HG02943 (cell line): ENCODE measurements around the gene SLC38A9.

Experiments used
- ATAC-seq: cut with Tn5 transposase; IDR thresholded peaks from one replicate; pipeline ENCODE4 v1.9.1; 2021; ENCODE audit warnings: mild to moderate bottlenecking, low read depth, moderate library complexity; ENCODE audit not compliant: unreplicated experiment

The SLC38A9 gene

DNA sequence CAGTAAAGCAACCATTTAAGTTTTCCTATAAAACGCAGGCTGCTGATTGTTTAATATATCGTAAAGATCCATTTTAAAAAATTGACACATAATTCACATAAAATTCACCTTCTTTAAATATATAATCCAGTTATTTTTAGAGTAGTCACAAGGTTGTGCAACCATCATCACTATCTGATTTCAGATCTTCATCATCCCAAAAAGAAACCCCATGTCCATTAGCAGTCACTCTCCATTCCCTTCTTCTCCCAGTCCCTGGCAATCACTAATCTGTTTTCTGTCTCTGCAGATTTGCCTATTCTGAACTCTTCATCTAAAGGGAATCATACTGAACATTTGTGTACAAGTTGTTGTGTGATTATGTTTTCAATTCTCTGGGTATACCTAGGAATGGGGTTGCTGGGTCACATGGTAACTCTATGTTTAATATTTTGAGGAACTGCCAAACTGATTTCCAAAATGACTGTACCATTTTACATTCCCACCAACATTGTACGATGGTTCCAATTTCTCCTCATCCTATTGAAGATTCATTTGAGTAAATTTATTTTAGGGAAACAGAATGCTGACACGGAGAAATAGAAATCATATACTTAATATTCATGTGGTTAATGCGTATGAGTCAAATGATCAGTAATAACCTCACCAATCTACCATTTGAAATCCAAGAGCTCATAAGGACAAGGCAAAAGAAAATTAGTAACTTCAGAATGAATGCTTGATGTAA, 119.6 kb downstream of the SLC38A9 start:
- ATAC-seq, result no peak

DNA sequence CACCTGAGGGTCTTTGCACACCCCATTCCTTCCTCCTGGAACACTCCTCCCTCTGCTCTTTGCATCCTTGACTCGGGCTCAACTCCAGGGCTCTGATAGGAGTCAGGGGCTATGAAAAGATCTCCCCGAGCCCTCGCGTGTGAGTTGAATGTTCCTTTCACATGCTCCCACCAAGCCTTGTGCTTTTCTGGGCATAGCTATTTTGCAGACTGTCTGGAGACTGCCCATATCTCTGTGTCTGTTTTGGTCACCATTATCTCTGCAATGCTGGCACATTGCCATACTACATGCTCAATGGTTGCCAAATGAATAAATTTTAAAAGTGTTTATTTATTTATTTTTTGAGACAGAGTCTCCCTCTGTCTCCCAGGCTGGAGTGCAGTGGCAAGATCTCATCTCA, 120.4 kb downstream of the SLC38A9 start:
- no peak for ATAC-seq

DNA sequence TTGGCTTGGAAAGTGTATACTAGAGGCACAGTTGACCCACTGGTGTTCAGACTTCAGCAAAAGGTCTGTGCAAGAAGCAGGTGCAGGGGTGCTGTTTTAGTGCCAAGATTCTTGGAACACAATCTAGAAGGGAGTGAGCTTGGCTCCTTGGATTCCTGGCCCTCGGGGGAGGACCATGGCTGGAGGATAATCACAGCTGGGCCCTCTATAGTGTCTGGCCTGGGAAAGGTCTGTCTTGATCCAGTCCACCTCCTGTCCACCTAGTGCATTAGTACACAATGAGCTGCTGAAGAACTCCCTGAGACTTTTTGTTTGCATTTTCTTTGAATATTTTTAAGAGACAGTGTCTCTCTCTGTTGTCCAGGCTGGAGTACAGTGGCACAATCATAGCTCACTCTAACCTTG, 126.9 kb downstream of the SLC38A9 start:
- ATAC-seq, result no peak

DNA sequence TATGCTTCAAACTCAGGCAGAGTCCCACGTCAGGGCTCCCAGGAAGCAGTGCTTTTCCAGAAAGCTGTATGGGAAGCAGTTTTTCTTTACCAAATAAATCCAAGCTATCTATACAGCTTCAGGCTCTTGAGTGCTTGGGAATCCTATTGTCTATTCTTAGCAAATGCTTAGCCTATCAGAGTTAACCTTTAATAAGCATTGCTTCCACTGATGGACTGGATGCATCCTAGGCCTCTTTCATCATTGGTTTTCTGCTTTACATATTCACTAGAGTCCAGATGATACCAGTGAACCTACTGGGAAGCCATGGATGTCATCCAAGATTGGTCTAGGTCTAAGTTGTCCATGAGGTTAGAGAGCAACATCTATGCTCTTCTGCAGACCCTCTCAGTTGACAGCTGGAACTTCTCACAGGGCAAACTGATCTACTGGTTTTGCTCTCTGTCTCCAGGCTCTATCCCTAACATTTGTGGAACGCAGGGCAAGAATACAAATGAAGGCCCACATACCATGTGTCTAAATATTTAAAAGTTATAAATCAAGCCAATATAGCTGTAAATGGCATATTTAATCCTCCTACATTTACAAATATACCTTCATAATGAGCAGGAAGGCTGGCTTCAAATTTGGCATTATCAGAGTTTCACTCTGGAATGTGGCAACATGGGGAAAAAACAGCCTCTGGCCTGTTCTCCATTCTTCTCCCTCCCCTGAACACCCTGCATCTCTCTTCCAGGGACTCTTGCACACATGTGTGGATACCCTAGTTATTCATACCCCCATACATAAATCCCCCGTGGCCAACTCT, 127.5 kb downstream of the SLC38A9 start:
- ATAC-seq, result no peak

DNA sequence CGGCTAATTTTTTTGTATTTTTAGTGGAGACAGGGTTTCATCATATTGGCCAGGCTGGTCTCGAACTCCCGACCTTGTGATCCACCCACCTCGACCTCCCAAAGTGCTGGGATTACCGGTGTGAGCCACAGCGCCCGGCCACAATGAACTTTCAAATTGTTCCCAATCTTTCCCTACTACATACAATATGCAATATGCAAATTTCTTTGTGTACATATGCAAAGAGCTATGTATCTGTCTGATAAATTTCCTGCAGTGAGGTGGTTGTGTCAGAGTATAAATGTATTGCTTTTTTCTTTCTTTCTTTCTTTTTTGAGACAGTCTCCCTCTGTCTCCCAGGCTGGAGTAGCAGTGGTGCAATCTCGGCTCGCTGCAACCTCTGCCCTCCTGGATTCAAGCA, 128.5 kb downstream of the SLC38A9 start:
- ATAC-seq, result no peak

DNA sequence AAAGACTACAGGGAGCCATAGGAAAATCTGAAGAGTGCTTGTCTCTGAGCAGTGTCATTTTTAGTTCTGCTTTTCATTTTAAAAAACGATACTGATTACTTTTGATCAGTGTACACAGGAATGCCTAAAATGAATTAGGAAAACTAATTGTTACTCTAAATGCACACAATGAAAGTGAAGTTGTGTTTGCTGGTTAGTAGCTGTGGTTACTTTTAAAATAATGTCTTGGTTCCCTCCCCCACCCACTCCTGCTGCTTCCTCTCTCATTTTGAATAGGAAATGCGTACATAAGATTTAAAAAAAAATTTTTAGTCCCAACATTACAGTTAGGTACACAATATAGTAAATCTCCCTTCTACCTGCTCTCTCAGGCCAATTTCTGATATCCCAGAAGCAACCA, 129.9 kb downstream of the SLC38A9 start:
- no peak for ATAC-seq

DNA sequence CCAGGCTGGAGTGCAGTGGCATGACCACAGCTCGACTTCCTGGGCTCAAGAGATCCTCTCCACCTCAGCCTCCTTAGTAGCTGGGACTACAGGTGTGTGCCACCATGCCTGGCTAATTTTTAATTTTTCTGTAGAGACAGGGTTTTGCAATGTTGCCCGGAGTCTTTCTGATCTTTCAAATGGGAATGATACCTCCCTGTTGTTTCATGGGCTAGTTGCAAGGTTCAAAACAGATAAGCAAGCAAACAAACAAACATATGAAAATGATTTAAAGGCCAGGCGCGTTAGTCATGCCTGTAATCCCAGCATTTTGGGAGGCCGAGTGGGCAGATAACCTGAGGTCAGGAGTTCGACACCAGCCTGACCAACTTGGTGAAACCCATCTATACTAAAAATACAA, 132.1 kb downstream of the SLC38A9 start:
- ATAC-seq, result no peak

DNA sequence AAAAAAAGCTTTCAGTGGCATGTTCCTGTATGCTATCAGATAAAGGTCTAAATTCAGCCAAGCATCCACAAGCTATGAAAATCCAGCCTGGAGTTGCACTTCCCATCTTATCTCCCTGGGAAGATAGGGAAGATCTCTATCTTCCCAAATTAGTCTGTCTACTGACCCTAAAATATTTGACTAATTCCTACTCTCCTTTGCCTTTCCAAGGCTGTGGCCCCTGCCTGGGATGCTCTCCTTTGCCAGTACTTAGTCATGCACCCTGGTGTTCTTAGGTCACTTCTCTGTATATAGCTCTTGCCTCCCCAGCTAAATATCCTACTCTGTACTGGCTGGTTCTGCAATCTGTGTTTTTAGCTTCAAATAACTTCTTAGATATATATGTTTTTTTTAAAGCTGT, 133.4 kb downstream of the SLC38A9 start:
- no peak for ATAC-seq

DNA sequence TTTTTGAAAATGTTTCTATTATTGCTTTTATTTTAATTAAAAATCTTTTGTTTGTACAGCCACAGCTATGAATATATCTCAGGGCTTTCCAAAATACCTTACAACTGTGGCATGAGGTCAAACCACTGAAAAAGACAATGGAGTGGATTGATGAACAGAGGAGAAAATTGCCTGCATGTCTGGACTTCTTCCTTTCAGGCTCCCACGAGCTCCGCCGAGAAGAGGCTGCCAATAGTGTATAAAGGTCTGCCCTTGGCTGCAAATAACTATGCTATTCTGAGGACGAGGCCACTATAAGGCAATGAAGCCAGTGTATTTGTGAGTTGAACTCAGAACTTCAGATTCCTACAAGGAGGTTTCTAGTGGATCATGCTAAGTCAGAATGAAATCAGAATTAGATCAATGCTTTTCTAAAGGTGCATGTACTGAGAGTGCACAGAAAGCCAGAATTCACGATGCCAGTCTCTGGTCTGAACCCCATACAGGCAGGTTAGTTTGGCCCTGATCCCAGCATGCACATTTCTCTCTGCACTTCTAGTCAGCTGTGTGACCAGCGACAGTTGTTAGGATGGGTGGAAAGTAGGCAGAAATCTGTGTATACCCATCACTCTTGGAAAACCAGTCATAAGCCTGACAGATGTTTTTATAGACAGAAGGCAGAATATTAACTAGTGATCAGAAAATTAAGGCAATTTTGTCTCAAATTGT, 134.6 kb downstream of the SLC38A9 start:
- ATAC-seq, result no peak

DNA sequence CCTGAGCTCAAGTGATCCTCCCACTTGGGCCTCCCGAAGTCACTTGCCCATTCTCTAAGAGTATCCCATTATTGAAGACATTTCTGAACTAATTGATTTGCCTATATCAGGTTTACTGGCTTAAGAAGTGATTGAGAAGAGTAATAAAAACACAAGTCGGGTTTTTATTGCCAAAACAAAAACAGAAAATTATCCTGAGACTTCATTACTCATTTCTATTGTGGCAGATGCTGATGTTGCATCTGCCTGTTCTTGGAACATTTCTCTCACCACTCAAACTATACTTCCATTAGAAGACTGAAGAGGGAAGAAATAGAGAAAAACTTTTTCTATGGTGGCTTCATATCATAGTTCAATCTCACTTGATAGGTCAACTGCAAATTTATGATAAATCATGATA, 135.5 kb downstream of the SLC38A9 start:
- no peak for ATAC-seq
